ENCODE results near the gene GABRR2.
A peak's percentile ranks its signal among the peaks of the same experiment; 100 is the strongest.
"Not testable (repeated sequence)": the region's sequence is repeated elsewhere in the genome, so short reads cannot be mapped to it uniquely, and the experiment has no call there.

GABRR2 gene

DNA sequence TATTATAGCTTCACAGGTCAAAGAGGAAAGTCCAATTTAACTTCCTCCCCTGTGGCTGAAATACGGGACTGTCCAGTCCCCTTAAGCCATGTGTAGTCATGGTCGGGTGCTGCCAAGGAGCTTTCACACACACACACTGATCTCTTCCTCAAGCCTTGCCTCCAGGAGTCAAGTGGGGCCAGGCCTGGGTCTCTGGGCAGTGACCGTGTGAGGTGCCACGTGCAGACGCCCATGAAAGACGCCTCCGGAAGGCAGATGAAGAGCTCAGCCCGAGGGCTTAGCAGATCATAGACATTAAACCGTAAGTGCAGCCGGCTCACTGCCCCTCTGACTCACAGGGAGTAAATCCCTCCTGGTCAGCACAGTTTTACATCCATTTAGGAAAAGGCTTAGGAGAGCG lies 4.2 kb downstream of the GABRR2 start:
- CTCF ChIA-PET, result interaction anchor here (1.1 to 2.0 kb wide), 3 partner anchors 28 to 61 kb away, joined by 4 to 8 read pairs (median 5); no protein-coding TSS in a partner anchor

DNA sequence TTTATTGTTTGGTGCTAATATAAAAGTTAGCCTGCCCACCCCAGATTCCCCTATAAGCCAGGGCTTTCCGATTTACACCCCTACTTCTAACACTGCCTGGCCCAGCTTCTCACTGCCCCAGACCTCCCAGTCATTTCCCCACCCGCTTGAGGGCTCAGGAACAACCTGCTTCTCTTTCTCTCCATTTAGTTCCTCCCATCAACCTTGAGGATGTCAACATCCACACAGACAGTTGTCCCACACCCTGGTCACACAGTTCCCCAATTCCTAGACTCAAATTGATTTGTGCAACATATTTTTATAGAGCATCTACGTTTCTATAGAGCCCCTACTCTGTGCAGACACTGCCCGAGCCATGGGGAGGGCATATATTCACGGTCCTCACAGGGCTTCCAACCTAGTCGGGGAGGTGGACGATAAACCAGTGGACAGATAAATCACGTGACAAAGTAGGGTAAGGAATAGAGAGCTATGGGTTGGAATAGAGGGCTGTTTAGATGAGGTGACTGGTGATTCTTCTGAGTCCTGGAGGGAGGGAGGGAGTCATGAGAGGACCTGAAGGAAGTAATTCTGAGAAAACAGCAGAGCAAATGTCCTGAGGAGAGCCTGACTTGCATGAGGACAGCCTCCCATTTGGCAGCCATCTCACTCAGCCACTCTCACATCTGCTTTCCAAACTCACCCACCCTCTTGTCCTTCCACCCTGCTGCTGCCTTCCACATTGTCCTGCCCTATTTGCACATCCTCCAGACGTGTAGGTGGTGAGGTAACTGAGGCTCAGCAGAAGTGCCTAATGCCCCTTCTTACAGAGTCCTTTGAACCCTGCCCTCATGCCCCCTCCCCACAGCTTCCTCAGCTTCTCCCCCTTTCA lies 6.3 kb downstream of the GABRR2 start:
- CTCF ChIA-PET, result interaction anchor here (0.8 to 1.5 kb wide), 3 partner anchors 9 to 11 kb away, joined by 3 to 6 read pairs (median 4); no protein-coding TSS in a partner anchor
- no peak overlapping the region for H3K4me3 ChIP-seq (ENCODE audit: low read depth, low read length)
- peaks cover 12% of the 10 kb centered on the region for H3K4me1 ChIP-seq (ENCODE audit: control insufficient read depth, insufficient read depth, low read length)
- POLR2A ChIA-PET, result no interaction called here
- H3K9me3 ChIP-seq (ENCODE audit: control insufficient read depth, insufficient read depth, low read depth, low read length), result no peaks in the 10 kb centered on the region
- no peak overlapping the region for H3K27ac ChIP-seq (ENCODE audit: extremely low read depth, low read depth, low read length)
- TF ChIP-seq BCL11A (tag by site-specific recombination; IDR thresholded peaks at IDR 0.05; ENCODE audit: low read depth) (no peak), ZNF366 (tag by site-specific recombination; conservative IDR thresholded peaks at IDR 0.05) (no peak), KLF7 (tag by site-specific recombination; IDR thresholded peaks at IDR 0.05; ENCODE audit: borderline replicate concordance) (no peak), MYNN (tag by site-specific recombination; IDR thresholded peaks at IDR 0.05; ENCODE audit: borderline replicate concordance) (no peak), ZNF433 (tag by site-specific recombination; IDR thresholded peaks at IDR 0.05; ENCODE audit: low read depth) (no peak), ZNF169 (tag by site-specific recombination; IDR thresholded peaks at IDR 0.05) (no peak), ZNF600 (tag by site-specific recombination; IDR thresholded peaks at IDR 0.05) (peak; percentile 30; the same call in 1 of the 2 replicates), ZNF623 (tag by site-specific recombination; IDR thresholded peaks at IDR 0.05) (peak; percentile 41; the same call in 1 of the 2 replicates), ZFP41 (tag by site-specific recombination; IDR thresholded peaks at IDR 0.05; ENCODE audit: borderline replicate concordance) (no peak), ZFP3 (tag by site-specific recombination; IDR thresholded peaks at IDR 0.05; ENCODE audit: low read depth) (no peak), ZNF596 (tag by site-specific recombination; IDR thresholded peaks at IDR 0.05) (no peak)
- TF ChIP-seq, protein P1, sequence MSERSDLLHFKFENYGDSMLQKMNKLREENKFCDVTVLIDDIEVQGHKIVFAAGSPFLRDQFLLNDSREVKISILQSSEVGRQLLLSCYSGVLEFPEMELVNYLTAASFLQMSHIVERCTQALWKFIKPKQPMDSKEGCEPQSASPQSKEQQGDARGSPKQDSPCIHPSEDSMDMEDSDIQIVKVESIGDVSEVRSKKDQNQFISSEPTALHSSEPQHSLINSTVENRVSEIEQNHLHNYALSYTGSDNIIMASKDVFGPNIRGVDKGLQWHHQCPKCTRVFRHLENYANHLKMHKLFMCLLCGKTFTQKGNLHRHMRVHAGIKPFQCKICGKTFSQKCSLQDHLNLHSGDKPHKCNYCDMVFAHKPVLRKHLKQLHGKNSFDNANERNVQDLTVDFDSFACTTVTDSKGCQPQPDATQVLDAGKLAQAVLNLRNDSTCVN (tag by site-specific recombination; optimal IDR thresholded peaks at IDR 0.05), result no peak
- H3K36me3 ChIP-seq (ENCODE audit: control insufficient read depth in 2 of 2, insufficient read depth in 1 of 2, low read length in 2 of 2), result no peaks in the 10 kb centered on the region

More for the DNA sequence above, 4.2 kb downstream of the GABRR2 start:
- peak; percentile 36 for TF ChIP-seq EGR2 (tag by site-specific recombination; IDR thresholded peaks at IDR 0.05; ENCODE audit: low read depth)
- TF ChIP-seq ZFP37 (tag by site-specific recombination; IDR thresholded peaks at IDR 0.05), result no peak
- Histone ChIP-seq H3K4me3 (ENCODE audit: low read depth, low read length) (no peak overlapping the region), H3K27ac (ENCODE audit: extremely low read depth, low read depth, low read length) (no peak overlapping the region), H3K4me1 (ENCODE audit: control insufficient read depth, insufficient read depth, low read length) (peaks cover 12% of the 10 kb centered on the region), H3K9me3 (ENCODE audit: control insufficient read depth, insufficient read depth, low read depth, low read length) (no peaks in the 10 kb centered on the region), H3K36me3 (ENCODE audit: control insufficient read depth in 2 of 2, insufficient read depth in 1 of 2, low read length in 2 of 2) (no peaks in the 10 kb centered on the region)
- POLR2A ChIA-PET, result interaction anchor here (1.9 to 2.4 kb wide), 2 partner anchors 36 to 41 kb away, joined by 4 to 6 read pairs; partner anchors contain the start of gene UBE2J1

DNA sequence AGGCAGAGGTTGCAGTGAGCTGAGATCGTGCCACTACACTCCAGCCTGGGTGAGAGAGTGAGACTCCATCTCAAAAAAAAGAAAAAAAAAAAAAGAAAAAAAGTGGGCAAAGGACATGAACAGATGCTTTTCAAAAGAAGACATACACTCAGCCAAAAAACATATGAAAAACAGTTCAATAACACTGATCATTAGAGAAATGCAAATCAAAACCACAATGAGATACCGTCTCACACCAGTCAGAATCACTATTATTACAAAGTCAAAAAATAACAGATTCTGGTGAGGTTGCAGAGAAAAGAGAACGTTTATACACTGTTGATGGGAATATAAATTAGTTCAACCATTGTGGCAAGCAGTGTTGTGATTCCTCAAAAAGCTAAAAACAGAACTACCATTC lies 10.6 kb downstream of the GABRR2 start:
- H3K4me3 ChIP-seq (ENCODE audit: low read depth, low read length); H3K27ac ChIP-seq (ENCODE audit: extremely low read depth, low read depth, low read length); H3K4me1 ChIP-seq (ENCODE audit: control insufficient read depth, insufficient read depth, low read length); POLR2A ChIA-PET; H3K36me3 ChIP-seq (ENCODE audit: control insufficient read depth in 2 of 2, insufficient read depth in 1 of 2, low read length in 2 of 2); H3K9me3 ChIP-seq (ENCODE audit: control insufficient read depth, insufficient read depth, low read depth, low read length); CTCF ChIA-PET: not testable (repeated sequence)

DNA sequence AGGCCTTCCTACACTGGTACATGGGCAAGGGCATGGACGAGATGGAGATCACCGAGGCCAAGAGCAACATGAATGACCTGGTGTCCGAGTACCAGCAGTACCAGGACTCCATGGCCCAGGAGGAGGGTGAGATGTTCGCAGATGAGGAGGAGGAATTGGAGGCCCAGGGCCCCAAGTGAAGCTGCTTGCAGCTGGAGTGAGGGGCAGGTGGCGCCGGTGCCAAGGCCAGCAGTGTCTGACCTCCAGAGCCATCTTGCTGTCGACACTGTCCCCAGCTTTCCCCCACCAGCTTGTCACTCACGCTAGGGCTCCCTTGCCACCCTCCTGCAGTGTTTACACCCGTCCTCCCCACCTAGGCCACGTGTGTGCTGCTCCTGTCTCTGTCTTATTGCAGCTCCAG lies 12.2 kb downstream of the GABRR2 start:
- Histone ChIP-seq H3K4me3 (ENCODE audit: low read depth, low read length) (no peak overlapping the region), H3K4me1 (ENCODE audit: control insufficient read depth, insufficient read depth, low read length) (peaks cover 13% of the 10 kb centered on the region; the same call in 1 of the 2 replicates), H3K36me3 (ENCODE audit: control insufficient read depth in 2 of 2, insufficient read depth in 1 of 2, low read length in 2 of 2) (no peaks in the 10 kb centered on the region), H3K27ac (ENCODE audit: extremely low read depth, low read depth, low read length) (no peak overlapping the region), H3K9me3 (ENCODE audit: control insufficient read depth, insufficient read depth, low read depth, low read length) (no peaks in the 10 kb centered on the region)
- ChIA-PET POLR2A (no interaction called here), CTCF (interaction anchor here (0.9 kb wide), 1 partner anchor 9 kb away, joined by 3 read pairs; no protein-coding TSS in a partner anchor)
- TF ChIP-seq ZNF169 (tag by site-specific recombination; IDR thresholded peaks at IDR 0.05) (no peak), ZBTB48 (tag by site-specific recombination; IDR thresholded peaks at IDR 0.05) (no peak), ZFP37 (tag by site-specific recombination; IDR thresholded peaks at IDR 0.05) (no peak), ZNF114 (tag by site-specific recombination; IDR thresholded peaks at IDR 0.05) (no peak), ZNF670 (tag by site-specific recombination; IDR thresholded peaks at IDR 0.05; ENCODE audit: low read depth) (no peak), KLF10 (tag by site-specific recombination; IDR thresholded peaks at IDR 0.05) (no peak), TRIM28 (IDR thresholded peaks at IDR 0.05; ENCODE audit: borderline replicate concordance, low read length) (no peak), ZSCAN23 (tag by site-specific recombination; IDR thresholded peaks at IDR 0.05) (no peak)
- TF ChIP-seq, protein P2, sequence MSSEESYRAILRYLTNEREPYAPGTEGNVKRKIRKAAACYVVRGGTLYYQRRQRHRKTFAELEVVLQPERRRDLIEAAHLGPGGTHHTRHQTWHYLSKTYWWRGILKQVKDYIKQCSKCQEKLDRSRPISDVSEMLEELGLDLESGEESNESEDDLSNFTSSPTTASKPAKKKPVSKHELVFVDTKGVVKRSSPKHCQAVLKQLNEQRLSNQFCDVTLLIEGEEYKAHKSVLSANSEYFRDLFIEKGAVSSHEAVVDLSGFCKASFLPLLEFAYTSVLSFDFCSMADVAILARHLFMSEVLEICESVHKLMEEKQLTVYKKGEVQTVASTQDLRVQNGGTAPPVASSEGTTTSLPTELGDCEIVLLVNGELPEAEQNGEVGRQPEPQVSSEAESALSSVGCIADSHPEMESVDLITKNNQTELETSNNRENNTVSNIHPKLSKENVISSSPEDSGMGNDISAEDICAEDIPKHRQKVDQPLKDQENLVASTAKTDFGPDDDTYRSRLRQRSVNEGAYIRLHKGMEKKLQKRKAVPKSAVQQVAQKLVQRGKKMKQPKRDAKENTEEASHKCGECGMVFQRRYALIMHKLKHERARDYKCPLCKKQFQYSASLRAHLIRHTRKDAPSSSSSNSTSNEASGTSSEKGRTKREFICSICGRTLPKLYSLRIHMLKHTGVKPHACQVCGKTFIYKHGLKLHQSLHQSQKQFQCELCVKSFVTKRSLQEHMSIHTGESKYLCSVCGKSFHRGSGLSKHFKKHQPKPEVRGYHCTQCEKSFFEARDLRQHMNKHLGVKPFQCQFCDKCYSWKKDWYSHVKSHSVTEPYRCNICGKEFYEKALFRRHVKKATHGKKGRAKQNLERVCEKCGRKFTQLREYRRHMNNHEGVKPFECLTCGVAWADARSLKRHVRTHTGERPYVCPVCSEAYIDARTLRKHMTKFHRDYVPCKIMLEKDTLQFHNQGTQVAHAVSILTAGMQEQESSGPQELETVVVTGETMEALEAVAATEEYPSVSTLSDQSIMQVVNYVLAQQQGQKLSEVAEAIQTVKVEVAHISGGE (tag by site-specific recombination; conservative IDR thresholded peaks at IDR 0.05; ENCODE audit: low read depth), result no peak
- TF ChIP-seq, protein P1 (tag by site-specific recombination; optimal IDR thresholded peaks at IDR 0.05), result no peak
